ENCODE data around the gene CDH8. TPM values are rescaled to one million over a fixed set of nuclear protein-coding genes. Genes with fewer than 3 reads are reported as not detected.
"Not testable (repeated sequence)": the region's sequence is repeated elsewhere in the genome, so short reads cannot be mapped to it uniquely, and the experiment has no call there.

Gene CDH8
- total RNA-seq, 1 experiment from 2014 or later: not detected

DNA sequence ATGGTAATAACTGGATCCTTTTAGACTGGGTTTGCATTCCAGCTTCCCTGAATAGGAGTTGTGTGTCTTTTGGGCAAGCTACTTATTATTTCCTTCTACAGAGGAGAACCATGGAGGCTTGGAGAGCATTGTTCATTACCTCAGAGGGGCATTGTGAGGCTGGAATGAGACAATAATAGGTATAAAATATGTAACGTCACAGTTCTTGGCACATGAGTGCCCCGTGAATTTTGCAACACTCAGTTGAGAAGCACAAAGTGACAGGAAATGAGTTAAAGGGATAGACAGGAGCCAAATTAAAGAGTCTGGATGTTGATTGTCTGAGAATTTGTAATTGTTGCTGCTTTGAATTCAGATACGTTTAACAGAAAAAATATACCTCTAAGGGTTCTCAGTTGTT lies 92.2 kb downstream of the CDH8 start:
- DNase-seq (ENCODE audit: low read depth): no peak

DNA sequence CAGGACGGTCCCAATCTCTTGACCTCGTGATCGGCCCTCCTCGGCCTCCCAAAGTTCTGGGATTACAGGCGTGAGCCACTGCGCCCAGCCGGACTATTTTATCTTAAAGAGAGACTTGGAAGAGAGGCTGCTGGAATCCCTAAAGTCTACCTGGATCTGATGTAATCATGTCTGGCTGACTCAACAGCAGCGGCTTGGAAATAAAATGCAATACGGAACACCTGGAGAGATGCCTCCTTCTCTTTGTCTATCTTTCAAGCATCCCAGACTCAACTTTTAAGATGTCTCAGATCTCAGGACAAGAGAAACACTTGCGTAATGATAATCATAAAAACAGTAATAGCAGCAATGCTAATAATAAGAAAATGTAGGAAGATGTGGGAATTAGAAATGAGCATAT lies 95.6 kb downstream of the CDH8 start:
- DNase-seq (ENCODE audit: low read depth): no peak

DNA sequence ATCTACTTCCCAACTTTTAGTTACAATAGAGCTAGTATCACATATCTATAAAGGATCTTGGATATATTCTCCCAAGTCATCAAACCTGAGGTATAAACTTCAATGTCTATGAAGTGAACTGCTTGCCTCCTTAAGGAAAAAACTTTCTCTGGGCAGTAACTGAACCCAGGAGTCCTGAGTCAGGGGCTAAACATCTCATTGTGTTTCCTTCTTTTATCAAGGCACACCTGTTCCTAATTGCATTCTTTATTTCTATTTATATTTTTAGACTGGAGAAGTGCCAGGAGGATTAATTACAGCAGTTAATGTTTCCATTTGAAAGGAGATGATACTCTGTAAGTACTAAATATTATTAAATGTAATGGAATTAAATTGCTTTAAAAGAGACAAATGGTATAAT lies 98.6 kb downstream of the CDH8 start:
- no peak for DNase-seq (ENCODE audit: low read depth)

GRCh38 chr16:61936522-61936921 lies 99.7 kb downstream of the CDH8 start:
- no peak for DNase-seq (ENCODE audit: low read depth)

GRCh38 chr16:61934601-61935000 lies 101.6 kb downstream of the CDH8 start:
- DNase-seq (ENCODE audit: low read depth): no peak

- no peak for DNase-seq (ENCODE audit: low read depth)
These were observed 106.5 kb downstream of the CDH8 start for GRCh38 chr16:61929776-61930175.

GRCh38 chr16:61926766-61927165 lies 109.5 kb downstream of the CDH8 start:
- DNase-seq (ENCODE audit: low read depth): peak; percentile 4

- no peak for DNase-seq (ENCODE audit: low read depth)
These were observed 112.6 kb downstream of the CDH8 start for GRCh38 chr16:61923629-61924028.

DNA sequence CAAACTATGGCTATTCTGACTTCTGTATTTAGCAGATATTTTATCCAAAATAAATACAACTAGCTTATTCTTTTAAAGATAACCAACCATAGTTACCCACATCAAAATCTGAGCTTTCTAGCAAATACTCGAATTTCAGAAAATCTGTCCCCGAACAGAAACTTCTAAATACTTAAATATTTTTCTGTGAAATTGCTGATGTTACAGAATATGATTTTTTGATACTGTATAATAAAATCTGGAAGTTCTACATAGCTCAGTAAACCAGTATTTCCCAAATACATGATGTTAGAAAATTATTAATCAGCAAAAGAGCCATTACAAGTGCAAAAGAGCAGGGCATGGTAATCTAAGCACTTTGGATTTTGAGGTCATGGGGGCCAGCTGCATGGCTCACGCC lies 114.9 kb downstream of the CDH8 start:
- DNase-seq (ENCODE audit: low read depth): no peak

GRCh38 chr16:61917865-61918826 lies 118.1 kb downstream of the CDH8 start:
- DNase-seq (ENCODE audit: low read depth): not testable (repeated sequence)

- no peak for DNase-seq (ENCODE audit: low read depth)
These were observed 120.7 kb downstream of the CDH8 start for GRCh38 chr16:61915569-61915968.

- no peak for DNase-seq (ENCODE audit: low read depth)
These were observed 127.2 kb downstream of the CDH8 start for GRCh38 chr16:61909074-61909473.

GRCh38 chr16:61908426-61908825 lies 127.8 kb downstream of the CDH8 start:
- DNase-seq (ENCODE audit: low read depth): no peak

DNA sequence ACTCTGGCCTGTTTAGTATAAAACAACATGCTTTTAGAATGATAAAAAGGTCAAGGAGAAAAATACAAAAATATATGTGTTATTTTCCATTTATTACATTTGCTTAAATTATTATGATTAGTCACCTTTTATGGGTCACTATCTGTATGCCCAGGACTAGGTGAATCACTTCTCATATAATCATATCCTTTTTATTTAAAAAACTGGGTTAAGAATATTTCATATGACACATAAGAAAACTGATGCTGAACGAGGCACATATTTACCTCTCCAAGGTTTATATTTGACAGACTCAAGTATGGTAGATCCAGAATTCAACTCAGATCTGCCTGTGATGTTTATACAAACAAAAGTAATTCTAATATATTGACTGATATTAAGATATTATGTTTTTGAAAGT lies 134.5 kb downstream of the CDH8 start:
- DNase-seq (ENCODE audit: low read depth): no peak

DNA sequence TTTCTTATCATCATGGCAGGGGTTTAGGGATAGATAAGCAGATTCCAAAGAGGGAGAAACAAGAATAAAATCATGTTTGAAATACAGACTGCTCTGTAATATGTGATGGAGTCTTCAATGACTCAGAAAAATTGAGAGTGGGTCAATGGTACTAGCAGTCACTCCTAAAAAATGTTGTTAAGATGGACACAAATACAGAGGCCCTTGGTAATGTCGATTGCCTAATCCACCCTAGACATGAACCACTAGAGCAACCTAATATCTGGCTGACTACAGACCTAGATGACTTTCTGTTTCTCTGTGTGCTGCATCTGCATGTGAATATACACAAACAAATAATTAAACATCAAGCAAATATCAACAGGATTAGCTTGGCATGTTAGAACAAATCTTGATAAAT lies 135.8 kb downstream of the CDH8 start:
- DNase-seq (ENCODE audit: low read depth): peak; percentile 35

- DNase-seq (ENCODE audit: low read depth): no peak
These were observed 138.6 kb downstream of the CDH8 start for GRCh38 chr16:61897657-61898056.

- no peak for DNase-seq (ENCODE audit: low read depth)
These were observed 143.7 kb downstream of the CDH8 start for GRCh38 chr16:61892531-61892930.

DNA sequence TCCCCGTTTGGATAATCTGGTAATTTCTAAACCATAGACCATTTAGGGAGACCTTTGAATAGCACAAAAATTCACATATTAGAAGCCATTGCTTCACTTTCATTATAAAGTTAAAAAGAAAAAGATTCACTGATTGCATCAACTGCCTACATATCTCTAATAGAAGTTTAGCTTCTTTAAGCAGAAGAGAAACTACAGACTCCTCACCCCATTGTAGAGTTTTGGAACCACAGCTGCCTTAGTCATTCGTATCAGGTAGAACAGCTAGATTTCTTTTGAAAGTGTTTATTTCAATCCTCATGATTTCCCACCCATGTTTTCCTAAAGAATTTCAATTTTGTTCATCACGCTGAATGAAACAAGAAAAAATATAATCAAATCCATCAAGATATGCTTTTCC lies 144.8 kb downstream of the CDH8 start:
- no peak for DNase-seq (ENCODE audit: low read depth)

DNA sequence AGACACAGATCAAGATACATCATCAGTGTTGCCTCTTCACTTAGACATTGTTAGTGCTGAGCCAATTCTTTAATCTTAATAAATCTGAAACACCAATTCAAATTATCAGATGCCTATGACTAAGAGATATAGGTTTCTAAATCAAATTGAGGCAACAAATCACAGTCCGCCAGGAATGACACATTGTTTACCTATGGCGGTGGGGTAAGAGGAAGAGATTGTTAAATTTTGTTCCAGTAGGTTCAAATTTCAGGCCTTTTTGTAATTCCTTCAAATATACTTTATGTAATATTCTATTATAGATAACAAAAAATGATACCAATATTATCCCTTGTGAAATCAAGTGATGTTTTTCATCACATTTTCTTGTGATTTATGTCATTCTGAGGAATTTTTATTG lies 145.9 kb downstream of the CDH8 start:
- DNase-seq (ENCODE audit: low read depth): no peak

GRCh38 chr16:61887903-61888302 lies 148.3 kb downstream of the CDH8 start:
- DNase-seq (ENCODE audit: low read depth): peak; percentile 68

DNA sequence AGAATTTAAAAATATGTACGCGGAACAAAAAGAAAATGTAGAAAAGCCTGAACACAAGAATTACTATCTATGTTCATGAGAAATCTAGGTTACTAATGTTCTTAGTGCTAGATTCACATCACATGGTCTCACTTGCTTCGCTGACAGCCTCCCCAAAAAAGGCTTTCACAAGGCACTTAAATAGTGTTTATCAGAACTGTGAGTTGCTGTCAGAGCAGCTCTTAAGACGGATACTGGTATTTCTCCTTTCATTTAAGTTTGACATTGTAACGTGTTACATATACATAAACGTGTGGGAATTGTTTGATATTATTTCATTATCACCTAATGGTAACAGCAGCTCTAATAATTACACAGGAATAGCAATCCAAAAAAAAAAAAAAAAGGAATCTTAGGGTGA lies 150.9 kb downstream of the CDH8 start:
- no peak for DNase-seq (ENCODE audit: low read depth)

DNA sequence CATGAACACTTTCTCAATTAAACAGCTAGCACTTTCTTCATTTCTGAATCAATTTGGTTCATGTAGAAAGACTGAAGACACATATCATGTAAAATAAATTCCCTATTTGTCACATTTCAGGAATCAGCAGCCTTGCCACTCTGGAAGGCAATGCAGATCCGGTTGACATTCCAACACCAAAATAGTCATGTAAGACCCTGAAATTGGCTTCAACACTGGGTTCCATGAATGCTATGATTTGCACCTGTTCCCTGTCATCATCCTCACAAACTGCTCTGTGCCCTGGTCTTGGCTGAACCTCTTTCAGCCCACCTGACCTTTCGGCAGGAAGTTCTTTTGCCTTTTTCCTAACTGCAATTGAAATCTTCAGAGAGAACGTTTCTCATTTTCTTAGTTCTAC lies 156.9 kb downstream of the CDH8 start:
- DNase-seq (ENCODE audit: low read depth): no peak

DNA sequence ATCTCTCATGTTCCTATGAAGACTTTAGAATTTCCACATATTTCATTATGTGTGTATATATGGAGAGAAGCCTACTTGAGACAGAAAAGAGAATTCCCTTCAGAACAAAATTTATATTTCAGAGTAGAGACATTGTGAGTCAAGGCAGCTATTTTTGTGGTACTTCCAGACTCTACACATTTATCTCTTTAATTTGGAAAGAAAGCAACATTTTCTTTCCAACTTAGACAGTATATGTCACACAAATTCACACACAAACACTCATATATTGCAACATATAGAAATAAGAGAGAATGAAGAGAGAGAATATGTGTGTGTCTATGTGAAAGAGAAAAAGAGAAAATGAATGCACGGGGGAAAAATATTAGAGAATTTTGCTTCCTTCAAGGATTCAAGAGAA lies 158.8 kb downstream of the CDH8 start:
- DNase-seq (ENCODE audit: low read depth): no peak
